Thyroid gland (tissue), 4 donors: ENCODE measurements around the gene ZBTB16.

Experiments used
- POLR2A ChIP-seq, 2 donors: fragments of 450-650 bp; IDR thresholded peaks; one replicate each; pipeline ENCODE4 v1.6.1; 2017; ENCODE audit warnings: antibody characterized with exemption in 2 of 2, mild to moderate bottlenecking in 2 of 2, moderate library complexity in 1 of 2
- TF ChIP-seq, protein P1 (sequence below), 6 experiments: fragments of 200-600 bp in 3 of 6; fragments of 450-650 bp in 3 of 6; sonication (generic) in 3 of 6; IDR thresholded peaks; one replicate each; pipeline ENCODE4 v1.5.1; 2016 to 2019; ENCODE audit warnings: antibody characterized with exemption in 6 of 6, mild to moderate bottlenecking in 2 of 6, inconsistent platforms in 1 of 6, moderate library complexity in 1 of 6

DNA sequence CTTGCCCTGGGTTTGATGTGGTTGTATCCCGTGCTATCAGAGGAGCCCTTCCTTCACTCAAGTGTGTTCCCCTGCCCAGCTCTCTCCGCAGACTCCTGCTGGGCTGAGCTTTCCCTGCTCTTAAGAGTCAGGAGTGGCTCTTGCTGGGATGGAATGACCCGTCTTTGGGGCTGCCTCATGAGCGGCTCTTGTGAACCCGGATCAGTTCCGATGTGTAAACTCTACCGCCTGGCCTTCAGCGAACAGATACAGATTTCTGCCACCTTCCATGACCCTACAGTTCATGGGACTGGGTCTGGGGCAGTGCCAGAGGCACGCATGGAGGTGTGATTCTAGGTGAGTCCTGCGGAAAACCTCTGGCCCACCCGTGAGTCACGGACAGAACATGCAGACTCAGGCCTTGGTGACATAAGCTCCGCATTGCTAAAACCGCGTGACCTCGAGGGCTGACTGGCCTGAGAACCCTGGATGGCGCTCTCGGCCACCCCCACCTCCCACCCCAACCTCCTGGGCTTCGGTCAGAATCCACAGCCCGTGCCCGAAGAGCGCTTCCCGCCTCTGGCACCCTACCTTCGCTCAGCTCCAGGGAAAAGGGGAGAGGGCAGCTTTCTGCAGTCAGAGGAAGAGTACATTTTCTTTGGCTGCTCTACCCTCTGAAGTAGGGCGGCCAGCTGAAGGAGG lies 1.3 kb upstream of the ZBTB16 start:
- no peak for TF ChIP-seq POLR2A (IDR thresholded peaks at IDR 0.05)
- TF ChIP-seq, protein P1, sequence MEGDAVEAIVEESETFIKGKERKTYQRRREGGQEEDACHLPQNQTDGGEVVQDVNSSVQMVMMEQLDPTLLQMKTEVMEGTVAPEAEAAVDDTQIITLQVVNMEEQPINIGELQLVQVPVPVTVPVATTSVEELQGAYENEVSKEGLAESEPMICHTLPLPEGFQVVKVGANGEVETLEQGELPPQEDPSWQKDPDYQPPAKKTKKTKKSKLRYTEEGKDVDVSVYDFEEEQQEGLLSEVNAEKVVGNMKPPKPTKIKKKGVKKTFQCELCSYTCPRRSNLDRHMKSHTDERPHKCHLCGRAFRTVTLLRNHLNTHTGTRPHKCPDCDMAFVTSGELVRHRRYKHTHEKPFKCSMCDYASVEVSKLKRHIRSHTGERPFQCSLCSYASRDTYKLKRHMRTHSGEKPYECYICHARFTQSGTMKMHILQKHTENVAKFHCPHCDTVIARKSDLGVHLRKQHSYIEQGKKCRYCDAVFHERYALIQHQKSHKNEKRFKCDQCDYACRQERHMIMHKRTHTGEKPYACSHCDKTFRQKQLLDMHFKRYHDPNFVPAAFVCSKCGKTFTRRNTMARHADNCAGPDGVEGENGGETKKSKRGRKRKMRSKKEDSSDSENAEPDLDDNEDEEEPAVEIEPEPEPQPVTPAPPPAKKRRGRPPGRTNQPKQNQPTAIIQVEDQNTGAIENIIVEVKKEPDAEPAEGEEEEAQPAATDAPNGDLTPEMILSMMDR (IDR thresholded peaks at IDR 0.05) = no peak
